ENCODE measurements around the gene HELB.

HELB gene

DNA sequence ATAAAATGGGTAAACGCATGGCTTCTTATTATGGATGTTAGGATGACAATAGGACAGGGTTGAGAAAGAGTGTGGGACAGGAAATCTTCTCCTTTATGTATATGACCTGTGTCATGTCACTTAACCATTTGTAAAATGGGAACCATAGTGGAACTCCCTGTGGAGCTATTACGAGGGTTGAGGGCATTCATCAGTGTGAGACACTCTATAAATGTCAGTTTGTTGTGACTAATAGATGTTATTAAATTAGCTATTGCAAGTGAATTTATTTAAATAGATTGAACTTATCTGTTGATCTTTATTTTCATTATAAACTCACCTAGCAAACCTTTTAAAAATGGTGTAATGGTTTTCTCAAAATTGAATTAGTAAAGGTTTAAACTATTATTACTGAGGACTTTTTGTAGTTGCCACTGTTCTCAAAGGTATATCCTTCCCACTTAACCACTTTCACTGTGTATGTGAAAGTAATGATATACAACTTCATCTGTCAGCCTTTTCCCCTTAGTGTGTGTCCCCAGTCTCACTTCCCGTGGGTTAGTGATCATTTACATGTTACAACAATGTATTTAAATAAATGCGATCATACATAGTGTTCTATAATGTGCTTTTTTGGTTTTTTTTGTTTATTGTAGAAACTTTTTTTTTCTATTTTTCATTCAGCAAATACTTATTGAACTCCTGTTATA lies 17.1 kb downstream of the HELB start (continued):
- TF ChIP-seq ZNF843 (tag by site-specific recombination; IDR thresholded peaks at IDR 0.05) (peak; percentile 98), TCF7L2 (IDR thresholded peaks at IDR 0.05; ENCODE audit: borderline replicate concordance, low read depth, low read length) (peak; percentile 68; the same call in 1 of the 2 replicates), ZNF558 (tag by site-specific recombination; IDR thresholded peaks at IDR 0.05) (no peak), ZNF311 (tag by site-specific recombination; IDR thresholded peaks at IDR 0.05; ENCODE audit: borderline replicate concordance) (no peak), ZNF560 (tag by site-specific recombination; IDR thresholded peaks at IDR 0.05; ENCODE audit: borderline replicate concordance) (no peak), ZNF660 (tag by site-specific recombination; IDR thresholded peaks at IDR 0.05) (peak; percentile 96), ZSCAN16 (tag by site-specific recombination; IDR thresholded peaks at IDR 0.05) (no peak), ZNF157 (tag by site-specific recombination; IDR thresholded peaks at IDR 0.05) (no peak), ZNF169 (tag by site-specific recombination; IDR thresholded peaks at IDR 0.05) (no peak), ZNF571 (tag by site-specific recombination; IDR thresholded peaks at IDR 0.05) (no peak), SP7 (tag by site-specific recombination; IDR thresholded peaks at IDR 0.05) (peak; percentile 68; the same call in 1 of the 2 replicates), KLF10 (tag by site-specific recombination; IDR thresholded peaks at IDR 0.05) (peak; percentile 63), ZNF423 (tag by site-specific recombination; IDR thresholded peaks at IDR 0.05) (0 out of 2 replicates have a peak, but pooled peaks have one; percentile 37), ZIC2 (tag by site-specific recombination; IDR thresholded peaks at IDR 0.05) (peak; percentile 80), ZXDB (tag by site-specific recombination; IDR thresholded peaks at IDR 0.05) (peak; percentile 38; the same call in 1 of the 2 replicates), KLF9 (tag by site-specific recombination; IDR thresholded peaks at IDR 0.05; ENCODE audit: low read depth) (no peak)
- TF ChIP-seq, protein P1, sequence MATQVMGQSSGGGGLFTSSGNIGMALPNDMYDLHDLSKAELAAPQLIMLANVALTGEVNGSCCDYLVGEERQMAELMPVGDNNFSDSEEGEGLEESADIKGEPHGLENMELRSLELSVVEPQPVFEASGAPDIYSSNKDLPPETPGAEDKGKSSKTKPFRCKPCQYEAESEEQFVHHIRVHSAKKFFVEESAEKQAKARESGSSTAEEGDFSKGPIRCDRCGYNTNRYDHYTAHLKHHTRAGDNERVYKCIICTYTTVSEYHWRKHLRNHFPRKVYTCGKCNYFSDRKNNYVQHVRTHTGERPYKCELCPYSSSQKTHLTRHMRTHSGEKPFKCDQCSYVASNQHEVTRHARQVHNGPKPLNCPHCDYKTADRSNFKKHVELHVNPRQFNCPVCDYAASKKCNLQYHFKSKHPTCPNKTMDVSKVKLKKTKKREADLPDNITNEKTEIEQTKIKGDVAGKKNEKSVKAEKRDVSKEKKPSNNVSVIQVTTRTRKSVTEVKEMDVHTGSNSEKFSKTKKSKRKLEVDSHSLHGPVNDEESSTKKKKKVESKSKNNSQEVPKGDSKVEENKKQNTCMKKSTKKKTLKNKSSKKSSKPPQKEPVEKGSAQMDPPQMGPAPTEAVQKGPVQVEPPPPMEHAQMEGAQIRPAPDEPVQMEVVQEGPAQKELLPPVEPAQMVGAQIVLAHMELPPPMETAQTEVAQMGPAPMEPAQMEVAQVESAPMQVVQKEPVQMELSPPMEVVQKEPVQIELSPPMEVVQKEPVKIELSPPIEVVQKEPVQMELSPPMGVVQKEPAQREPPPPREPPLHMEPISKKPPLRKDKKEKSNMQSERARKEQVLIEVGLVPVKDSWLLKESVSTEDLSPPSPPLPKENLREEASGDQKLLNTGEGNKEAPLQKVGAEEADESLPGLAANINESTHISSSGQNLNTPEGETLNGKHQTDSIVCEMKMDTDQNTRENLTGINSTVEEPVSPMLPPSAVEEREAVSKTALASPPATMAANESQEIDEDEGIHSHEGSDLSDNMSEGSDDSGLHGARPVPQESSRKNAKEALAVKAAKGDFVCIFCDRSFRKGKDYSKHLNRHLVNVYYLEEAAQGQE (tag by site-specific recombination; IDR thresholded peaks at IDR 0.05): no peak
- TF ChIP-seq, protein P2, sequence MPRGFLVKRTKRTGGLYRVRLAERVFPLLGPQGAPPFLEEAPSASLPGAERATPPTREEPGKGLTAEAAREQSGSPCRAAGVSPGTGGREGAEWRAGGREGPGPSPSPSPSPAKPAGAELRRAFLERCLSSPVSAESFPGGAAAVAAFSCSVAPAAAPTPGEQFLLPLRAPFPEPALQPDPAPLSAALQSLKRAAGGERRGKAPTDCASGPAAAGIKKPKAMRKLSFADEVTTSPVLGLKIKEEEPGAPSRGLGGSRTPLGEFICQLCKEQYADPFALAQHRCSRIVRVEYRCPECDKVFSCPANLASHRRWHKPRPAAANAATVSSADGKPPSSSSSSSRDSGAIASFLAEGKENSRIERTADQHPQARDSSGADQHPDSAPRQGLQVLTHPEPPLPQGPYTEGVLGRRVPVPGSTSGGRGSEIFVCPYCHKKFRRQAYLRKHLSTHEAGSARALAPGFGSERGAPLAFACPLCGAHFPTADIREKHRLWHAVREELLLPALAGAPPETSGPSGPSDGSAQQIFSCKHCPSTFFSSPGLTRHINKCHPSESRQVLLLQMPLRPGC (tag by site-specific recombination; IDR thresholded peaks at IDR 0.05): 0 out of 2 replicates have a peak, but pooled peaks have one; percentile 24
- TF ChIP-seq, protein P3, sequence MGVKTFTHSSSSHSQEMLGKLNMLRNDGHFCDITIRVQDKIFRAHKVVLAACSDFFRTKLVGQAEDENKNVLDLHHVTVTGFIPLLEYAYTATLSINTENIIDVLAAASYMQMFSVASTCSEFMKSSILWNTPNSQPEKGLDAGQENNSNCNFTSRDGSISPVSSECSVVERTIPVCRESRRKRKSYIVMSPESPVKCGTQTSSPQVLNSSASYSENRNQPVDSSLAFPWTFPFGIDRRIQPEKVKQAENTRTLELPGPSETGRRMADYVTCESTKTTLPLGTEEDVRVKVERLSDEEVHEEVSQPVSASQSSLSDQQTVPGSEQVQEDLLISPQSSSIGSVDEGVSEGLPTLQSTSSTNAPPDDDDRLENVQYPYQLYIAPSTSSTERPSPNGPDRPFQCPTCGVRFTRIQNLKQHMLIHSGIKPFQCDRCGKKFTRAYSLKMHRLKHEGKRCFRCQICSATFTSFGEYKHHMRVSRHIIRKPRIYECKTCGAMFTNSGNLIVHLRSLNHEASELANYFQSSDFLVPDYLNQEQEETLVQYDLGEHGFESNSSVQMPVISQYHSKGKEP (tag by site-specific recombination; IDR thresholded peaks at IDR 0.05): peak; percentile 79; the same call in 1 of the 2 replicates
- TF ChIP-seq, protein P4, sequence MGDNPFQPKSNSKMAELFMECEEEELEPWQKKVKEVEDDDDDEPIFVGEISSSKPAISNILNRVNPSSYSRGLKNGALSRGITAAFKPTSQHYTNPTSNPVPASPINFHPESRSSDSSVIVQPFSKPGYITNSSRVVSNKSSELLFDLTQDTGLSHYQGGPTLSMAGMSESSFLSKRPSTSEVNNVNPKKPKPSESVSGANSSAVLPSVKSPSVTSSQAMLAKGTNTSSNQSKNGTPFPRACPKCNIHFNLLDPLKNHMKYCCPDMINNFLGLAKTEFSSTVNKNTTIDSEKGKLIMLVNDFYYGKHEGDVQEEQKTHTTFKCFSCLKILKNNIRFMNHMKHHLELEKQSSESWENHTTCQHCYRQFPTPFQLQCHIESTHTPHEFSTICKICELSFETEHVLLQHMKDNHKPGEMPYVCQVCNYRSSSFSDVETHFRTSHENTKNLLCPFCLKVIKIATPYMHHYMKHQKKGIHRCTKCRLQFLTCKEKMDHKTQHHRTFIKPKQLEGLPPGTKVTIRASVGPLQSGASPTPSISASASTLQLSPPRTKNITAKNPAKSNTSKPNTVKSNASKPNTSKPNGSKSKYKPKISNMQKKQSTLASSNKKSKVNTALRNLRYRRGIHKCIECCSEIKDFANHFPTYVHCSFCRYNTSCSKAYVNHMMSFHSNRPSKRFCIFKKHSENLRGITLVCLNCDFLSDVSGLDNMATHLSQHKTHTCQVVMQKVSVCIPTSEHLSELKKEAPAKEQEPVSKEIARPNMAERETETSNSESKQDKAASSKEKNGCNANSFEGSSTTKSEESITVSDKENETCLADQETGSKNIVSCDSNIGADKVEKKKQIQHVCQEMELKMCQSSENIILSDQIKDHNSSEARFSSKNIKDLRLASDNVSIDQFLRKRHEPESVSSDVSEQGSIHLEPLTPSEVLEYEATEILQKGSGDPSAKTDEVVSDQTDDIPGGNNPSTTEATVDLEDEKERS (tag by site-specific recombination; IDR thresholded peaks at IDR 0.05): no peak
- TF ChIP-seq, protein P5, sequence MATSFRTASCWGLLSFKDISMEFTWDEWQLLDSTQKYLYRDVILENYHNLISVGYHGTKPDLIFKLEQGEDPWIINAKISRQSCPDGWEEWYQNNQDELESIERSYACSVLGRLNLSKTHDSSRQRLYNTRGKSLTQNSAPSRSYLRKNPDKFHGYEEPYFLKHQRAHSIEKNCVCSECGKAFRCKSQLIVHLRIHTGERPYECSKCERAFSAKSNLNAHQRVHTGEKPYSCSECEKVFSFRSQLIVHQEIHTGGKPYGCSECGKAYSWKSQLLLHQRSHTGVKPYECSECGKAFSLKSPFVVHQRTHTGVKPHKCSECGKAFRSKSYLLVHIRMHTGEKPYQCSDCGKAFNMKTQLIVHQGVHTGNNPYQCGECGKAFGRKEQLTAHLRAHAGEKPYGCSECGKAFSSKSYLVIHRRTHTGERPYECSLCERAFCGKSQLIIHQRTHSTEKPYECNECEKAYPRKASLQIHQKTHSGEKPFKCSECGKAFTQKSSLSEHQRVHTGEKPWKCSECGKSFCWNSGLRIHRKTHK (tag by site-specific recombination; IDR thresholded peaks at IDR 0.05): no peak
- TF ChIP-seq, protein P6, sequence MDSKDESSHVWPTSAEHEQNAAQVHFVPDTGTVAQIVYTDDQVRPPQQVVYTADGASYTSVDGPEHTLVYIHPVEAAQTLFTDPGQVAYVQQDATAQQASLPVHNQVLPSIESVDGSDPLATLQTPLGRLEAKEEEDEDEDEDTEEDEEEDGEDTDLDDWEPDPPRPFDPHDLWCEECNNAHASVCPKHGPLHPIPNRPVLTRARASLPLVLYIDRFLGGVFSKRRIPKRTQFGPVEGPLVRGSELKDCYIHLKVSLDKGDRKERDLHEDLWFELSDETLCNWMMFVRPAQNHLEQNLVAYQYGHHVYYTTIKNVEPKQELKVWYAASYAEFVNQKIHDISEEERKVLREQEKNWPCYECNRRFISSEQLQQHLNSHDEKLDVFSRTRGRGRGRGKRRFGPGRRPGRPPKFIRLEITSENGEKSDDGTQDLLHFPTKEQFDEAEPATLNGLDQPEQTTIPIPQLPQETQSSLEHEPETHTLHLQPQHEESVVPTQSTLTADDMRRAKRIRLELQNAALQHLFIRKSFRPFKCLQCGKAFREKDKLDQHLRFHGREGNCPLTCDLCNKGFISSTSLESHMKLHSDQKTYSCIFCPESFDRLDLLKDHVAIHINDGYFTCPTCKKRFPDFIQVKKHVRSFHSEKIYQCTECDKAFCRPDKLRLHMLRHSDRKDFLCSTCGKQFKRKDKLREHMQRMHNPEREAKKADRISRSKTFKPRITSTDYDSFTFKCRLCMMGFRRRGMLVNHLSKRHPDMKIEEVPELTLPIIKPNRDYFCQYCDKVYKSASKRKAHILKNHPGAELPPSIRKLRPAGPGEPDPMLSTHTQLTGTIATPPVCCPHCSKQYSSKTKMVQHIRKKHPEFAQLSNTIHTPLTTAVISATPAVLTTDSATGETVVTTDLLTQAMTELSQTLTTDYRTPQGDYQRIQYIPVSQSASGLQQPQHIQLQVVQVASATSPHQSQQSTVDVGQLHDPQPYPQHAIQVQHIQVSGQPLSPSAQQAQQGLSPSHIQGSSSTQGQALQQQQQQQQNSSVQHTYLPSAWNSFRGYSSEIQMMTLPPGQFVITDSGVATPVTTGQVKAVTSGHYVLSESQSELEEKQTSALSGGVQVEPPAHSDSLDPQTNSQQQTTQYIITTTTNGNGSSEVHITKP (tag by site-specific recombination; IDR thresholded peaks at IDR 0.05): no peak
- TF ChIP-seq, protein P7, sequence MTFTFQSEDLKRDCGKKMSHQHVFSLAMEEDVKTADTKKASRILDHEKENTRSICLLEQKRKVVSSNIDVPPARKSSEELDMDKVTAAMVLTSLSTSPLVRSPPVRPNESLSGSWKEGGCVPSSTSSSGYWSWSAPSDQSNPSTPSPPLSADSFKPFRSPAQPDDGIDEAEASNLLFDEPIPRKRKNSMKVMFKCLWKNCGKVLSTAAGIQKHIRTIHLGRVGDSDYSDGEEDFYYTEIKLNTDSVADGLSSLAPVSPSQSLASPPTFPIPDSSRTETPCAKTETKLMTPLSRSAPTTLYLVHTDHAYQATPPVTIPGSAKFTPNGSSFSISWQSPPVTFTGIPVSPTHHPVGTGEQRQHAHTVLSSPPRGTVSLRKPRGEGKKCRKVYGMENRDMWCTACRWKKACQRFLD (tag by site-specific recombination; IDR thresholded peaks at IDR 0.05): no peak
